HepG2 (cell line): ENCODE measurements around the gene CST3. TPM values are rescaled to one million over a fixed set of nuclear protein-coding genes. Genes with fewer than 3 reads are reported as not detected.

Experiments
- CBX5 ChIP-seq: sonication (generic); formaldehyde crosslinking; IDR thresholded peaks from 2 replicates; pipeline ENCODE4 v1.4.0; 2020; ENCODE audit warnings: missing genetic modification reagents, borderline replicate concordance
- DNMT1 ChIP-seq: sonication (generic); formaldehyde crosslinking; IDR thresholded peaks from 2 replicates; pipeline ENCODE4 v1.5.1; 2020; ENCODE audit warnings: mild to moderate bottlenecking, missing genetic modification reagents
- ERF ChIP-seq: IDR thresholded peaks from 2 replicates; pipeline ENCODE4 v1.6.1; 2018; ENCODE audit warnings: missing biosample characterization, missing genetic modification reagents
- MATR3 ChIP-seq: sonication (generic); formaldehyde crosslinking; IDR thresholded peaks from 2 replicates; pipeline ENCODE4 v1.4.0; 2020; ENCODE audit warnings: missing genetic modification reagents
- POLR2G ChIP-seq: fragments of 200-400 bp; formaldehyde crosslinking; IDR thresholded peaks from 2 replicates; pipeline ENCODE4 v1.6.1; 2018; ENCODE audit warnings: mild to moderate bottlenecking, low read depth, low read length, moderate library complexity
- TEF ChIP-seq: sonication (generic); formaldehyde crosslinking; IDR thresholded peaks from 2 replicates; pipeline ENCODE4 v1.5.0; 2020; ENCODE audit warnings: missing genetic modification reagents
- ZFP36L2 ChIP-seq: sonication (generic); formaldehyde crosslinking; IDR thresholded peaks from 2 replicates; pipeline ENCODE4 v1.4.0; 2020; ENCODE audit warnings: missing genetic modification reagents
- ZMYM3 ChIP-seq: sonication (generic); formaldehyde crosslinking; IDR thresholded peaks from 2 replicates; pipeline ENCODE4 v1.5.1; 2020; ENCODE audit warnings: mild to moderate bottlenecking, missing genetic modification reagents
- ZNF124 ChIP-seq: sonication (generic); formaldehyde crosslinking; IDR thresholded peaks from 2 replicates; pipeline ENCODE4 v1.4.0; 2020; ENCODE audit warnings: missing genetic modification reagents
- ZNF354B ChIP-seq: sonication (generic); formaldehyde crosslinking; IDR thresholded peaks from 2 replicates; pipeline ENCODE4 v1.8.0; 2022; ENCODE audit warnings: mild to moderate bottlenecking, missing genetic modification reagents
- ZNF570 ChIP-seq: sonication (generic); formaldehyde crosslinking; IDR thresholded peaks from 2 replicates; pipeline ENCODE4 v1.4.0; 2020; ENCODE audit warnings: mild to moderate bottlenecking, missing genetic modification reagents, borderline replicate concordance
- ZSCAN20 ChIP-seq: sonication (generic); formaldehyde crosslinking; IDR thresholded peaks from 2 replicates; pipeline ENCODE4 v1.4.0; 2020; ENCODE audit warnings: missing genetic modification reagents, mild to moderate bottlenecking, borderline replicate concordance
- ZSCAN9 ChIP-seq: IDR thresholded peaks from 2 replicates; pipeline ENCODE4 v1.6.1; 2016; ENCODE audit warnings: borderline replicate concordance
- polyA plus RNA-seq, 8 experiments: library from polyadenylated mRNA; depleted of rRNA in 3 of 8; stranded (reverse) in 7 of 8; unstranded in 1 of 8; fragments of >200 nt; fragmentation: Illumina TruSeq in 4 of 8; extraction: Trizol in 4 of 8; gene quantifications; 2 replicates each; pipeline versions ENCODE4 v1.2.1 to v1.2.3, GENCODE V29; 2011 to 2016; ENCODE audit warnings: low read depth in 4 of 8, missing spikeins in 1 of 8, mixed read lengths in 1 of 8; ENCODE audit not compliant: insufficient read depth in 1 of 8
- total RNA-seq, 5 experiments: library from RNA; depleted of rRNA; stranded (reverse); fragments of >200 nt; fragmentation: Illumina TruSeq; extraction: Trizol; gene quantifications; 2 replicates each; pipeline ENCODE4 v1.2.3, GENCODE V29; 2016; ENCODE audit warnings: low read depth in 1 of 5
- TF ChIP-seq, protein P1 (sequence below): sonication (generic); formaldehyde crosslinking; IDR thresholded peaks from 2 replicates; pipeline ENCODE4 v1.8.0; 2022; ENCODE audit warnings: missing genetic modification reagents, mild to moderate bottlenecking, inconsistent platforms, borderline replicate concordance
- TF ChIP-seq, protein P2 (sequence below): IDR thresholded peaks from 2 replicates; pipeline ENCODE4 v1.6.1; 2016; ENCODE audit warnings: missing biosample characterization, missing genetic modification reagents, low read depth
- TF ChIP-seq, protein P3 (sequence below): sonication (generic); formaldehyde crosslinking; IDR thresholded peaks from 2 replicates; pipeline ENCODE4 v1.4.0; 2020; ENCODE audit warnings: mild to moderate bottlenecking, missing genetic modification reagents
- TF ChIP-seq, protein P4 (sequence below): sonication (generic); formaldehyde crosslinking; IDR thresholded peaks from 2 replicates; pipeline ENCODE4 v1.5.0; 2020; ENCODE audit warnings: missing genetic modification reagents, mild to moderate bottlenecking, borderline replicate concordance
- TF ChIP-seq, protein P5 (sequence below): sonication (generic); formaldehyde crosslinking; IDR thresholded peaks from 2 replicates; pipeline ENCODE4 v1.8.1; 2023; ENCODE audit warnings: missing genetic modification reagents, mild to moderate bottlenecking, borderline replicate concordance
- TF ChIP-seq, protein P6 (sequence below): sonication (generic); formaldehyde crosslinking; IDR thresholded peaks from 2 replicates; pipeline ENCODE4 v1.4.0; 2020; ENCODE audit warnings: mild to moderate bottlenecking, missing genetic modification reagents

The CST3 gene
- total and polyA plus RNA-seq, 2 of the 13 experiments (the other 11 are each of a cell fraction or from before 2014, with no cell fraction given), result 690 to 1,005 TPM

DNA sequence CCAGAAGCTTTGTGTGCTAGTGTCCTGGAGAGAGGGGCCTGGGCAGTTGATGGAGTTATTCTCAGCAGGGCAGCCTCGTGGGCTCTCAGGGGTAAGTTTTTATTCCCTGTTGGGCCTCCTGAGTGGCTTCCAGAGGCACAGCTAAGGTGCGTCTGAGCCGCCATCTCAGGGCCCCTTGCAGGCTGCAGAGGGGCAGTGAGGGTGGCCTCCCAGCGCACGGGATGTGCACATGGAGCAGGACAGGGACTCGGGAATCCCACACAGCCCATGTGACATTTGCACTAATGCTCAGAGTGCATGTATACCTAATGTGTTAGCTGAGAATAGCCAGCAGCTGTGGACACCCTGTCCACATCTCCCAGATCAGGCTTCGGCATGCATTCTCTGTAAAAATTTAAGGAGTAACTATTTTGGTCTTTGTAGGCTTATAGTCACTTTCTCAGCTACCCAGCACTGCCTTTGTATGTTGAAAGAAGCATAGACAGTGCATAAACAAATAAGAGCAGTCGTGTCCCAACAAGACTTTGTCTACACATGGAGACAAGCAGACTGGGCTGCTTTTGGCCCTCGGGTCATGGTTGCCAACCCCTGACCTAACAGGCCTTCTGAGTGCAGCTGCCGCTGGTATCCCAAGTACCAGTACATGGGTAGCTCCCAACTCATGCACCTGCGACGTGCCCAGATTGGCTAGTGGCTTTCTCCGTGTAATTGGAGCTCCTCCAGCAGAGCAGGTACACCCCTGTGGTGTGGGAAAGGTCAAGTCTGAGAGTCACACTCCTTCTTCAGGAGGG, 50.8 kb downstream of the CST3 start (continued):
- TF ChIP-seq TEF, result no peak
- TF ChIP-seq POLR2G, result peak; percentile 33
- no peak for TF ChIP-seq ZNF124 (CRISPR knock-in tag)
- TF ChIP-seq, protein P1, sequence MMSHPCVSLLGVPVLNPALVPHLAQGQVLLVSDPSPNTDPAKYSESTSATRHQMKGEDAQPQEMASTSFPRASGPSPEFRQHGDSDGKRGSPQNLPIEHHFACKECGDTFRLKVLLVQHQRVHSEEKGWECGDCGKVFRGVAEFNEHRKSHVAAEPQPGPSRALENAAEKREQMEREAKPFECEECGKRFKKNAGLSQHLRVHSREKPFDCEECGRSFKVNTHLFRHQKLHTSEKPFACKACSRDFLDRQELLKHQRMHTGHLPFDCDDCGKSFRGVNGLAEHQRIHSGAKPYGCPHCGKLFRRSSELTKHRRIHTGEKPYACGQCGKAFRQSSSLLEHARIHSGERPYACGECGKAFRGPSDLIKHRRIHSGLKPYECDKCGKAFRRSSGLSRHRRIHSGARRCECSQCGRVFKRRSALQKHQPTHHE (CRISPR knock-in tag), result no peak
- no peak for TF ChIP-seq ZMYM3 (CRISPR knock-in tag)
- TF ChIP-seq ZSCAN9 (CRISPR knock-in tag), result no peak
- 0 out of 2 replicates have a peak, but pooled peaks have one; percentile 71 for TF ChIP-seq ZSCAN20 (CRISPR knock-in tag)
- no peak for TF ChIP-seq ZFP36L2
- no peak for TF ChIP-seq MATR3
- peak; percentile 34; the same call in 1 of the 2 replicates for TF ChIP-seq ERF
- TF ChIP-seq ZNF570, result no peak
- TF ChIP-seq, protein P2, sequence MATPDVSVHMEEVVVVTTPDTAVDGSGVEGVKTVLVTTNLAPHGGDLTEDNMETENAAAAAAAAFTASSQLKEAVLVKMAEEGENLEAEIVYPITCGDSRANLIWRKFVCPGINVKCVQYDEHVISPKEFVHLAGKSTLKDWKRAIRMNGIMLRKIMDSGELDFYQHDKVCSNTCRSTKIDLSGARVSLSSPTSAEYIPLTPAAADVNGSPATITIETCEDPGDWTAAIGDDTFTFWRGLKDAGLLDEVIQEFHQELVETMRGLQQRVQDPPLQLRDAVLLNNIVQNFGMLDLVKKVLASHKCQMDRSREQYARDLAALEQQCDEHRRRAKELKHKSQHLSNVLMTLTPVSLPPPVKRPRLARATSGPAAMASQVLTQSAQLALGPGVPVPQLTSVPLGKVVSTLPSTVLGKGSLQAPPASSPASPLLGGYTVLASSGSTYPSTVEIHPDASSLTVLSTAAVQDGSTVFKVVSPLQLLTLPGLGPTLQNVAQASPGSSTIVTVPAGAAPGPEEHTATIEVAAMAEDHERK (CRISPR knock-in tag), result no peak
- TF ChIP-seq, protein P3, sequence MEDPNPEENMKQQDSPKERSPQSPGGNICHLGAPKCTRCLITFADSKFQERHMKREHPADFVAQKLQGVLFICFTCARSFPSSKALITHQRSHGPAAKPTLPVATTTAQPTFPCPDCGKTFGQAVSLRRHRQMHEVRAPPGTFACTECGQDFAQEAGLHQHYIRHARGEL (CRISPR knock-in tag), result no peak
- TF ChIP-seq, protein P4, sequence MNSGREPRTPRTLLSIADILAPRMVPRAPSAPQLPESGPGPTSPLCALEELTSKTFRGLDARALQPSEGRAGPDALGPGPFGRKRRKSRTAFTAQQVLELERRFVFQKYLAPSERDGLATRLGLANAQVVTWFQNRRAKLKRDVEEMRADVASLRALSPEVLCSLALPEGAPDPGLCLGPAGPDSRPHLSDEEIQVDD (CRISPR knock-in tag), result 0 out of 2 replicates have a peak, but pooled peaks have one; percentile 51
- TF ChIP-seq, protein P5, sequence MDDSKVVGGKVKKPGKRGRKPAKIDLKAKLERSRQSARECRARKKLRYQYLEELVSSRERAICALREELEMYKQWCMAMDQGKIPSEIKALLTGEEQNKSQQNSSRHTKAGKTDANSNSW (CRISPR knock-in tag), result no peak
- no peak for TF ChIP-seq ZNF354B (CRISPR knock-in tag)
- no peak for TF ChIP-seq DNMT1 (CRISPR knock-in tag)
- 0 out of 2 replicates have a peak, but pooled peaks have one; percentile 15 for TF ChIP-seq CBX5
- TF ChIP-seq, protein P6, sequence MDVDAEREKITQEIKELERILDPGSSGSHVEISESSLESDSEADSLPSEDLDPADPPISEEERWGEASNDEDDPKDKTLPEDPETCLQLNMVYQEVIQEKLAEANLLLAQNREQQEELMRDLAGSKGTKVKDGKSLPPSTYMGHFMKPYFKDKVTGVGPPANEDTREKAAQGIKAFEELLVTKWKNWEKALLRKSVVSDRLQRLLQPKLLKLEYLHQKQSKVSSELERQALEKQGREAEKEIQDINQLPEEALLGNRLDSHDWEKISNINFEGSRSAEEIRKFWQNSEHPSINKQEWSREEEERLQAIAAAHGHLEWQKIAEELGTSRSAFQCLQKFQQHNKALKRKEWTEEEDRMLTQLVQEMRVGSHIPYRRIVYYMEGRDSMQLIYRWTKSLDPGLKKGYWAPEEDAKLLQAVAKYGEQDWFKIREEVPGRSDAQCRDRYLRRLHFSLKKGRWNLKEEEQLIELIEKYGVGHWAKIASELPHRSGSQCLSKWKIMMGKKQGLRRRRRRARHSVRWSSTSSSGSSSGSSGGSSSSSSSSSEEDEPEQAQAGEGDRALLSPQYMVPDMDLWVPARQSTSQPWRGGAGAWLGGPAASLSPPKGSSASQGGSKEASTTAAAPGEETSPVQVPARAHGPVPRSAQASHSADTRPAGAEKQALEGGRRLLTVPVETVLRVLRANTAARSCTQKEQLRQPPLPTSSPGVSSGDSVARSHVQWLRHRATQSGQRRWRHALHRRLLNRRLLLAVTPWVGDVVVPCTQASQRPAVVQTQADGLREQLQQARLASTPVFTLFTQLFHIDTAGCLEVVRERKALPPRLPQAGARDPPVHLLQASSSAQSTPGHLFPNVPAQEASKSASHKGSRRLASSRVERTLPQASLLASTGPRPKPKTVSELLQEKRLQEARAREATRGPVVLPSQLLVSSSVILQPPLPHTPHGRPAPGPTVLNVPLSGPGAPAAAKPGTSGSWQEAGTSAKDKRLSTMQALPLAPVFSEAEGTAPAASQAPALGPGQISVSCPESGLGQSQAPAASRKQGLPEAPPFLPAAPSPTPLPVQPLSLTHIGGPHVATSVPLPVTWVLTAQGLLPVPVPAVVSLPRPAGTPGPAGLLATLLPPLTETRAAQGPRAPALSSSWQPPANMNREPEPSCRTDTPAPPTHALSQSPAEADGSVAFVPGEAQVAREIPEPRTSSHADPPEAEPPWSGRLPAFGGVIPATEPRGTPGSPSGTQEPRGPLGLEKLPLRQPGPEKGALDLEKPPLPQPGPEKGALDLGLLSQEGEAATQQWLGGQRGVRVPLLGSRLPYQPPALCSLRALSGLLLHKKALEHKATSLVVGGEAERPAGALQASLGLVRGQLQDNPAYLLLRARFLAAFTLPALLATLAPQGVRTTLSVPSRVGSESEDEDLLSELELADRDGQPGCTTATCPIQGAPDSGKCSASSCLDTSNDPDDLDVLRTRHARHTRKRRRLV (CRISPR knock-in tag), result no peak; the same call in 1 of the 2 replicates
